ENCODE measurements around the gene SPATA25. TPM values are rescaled to one million over a fixed set of nuclear protein-coding genes. Genes with fewer than 3 reads are reported as not detected.

The SPATA25 gene
- total RNA-seq, 1 experiment from 2014 or later = 1.8 TPM

GRCh38 chr20:45918779-45919537, 31.5 kb upstream of the SPATA25 start:
- H3K27ac ChIP-seq (ENCODE audit: low read length) = no peak overlapping the region
- H3K27me3 ChIP-seq (ENCODE audit: control insufficient read depth, insufficient read depth, low read length) = no peaks in the 10 kb centered on the region
- no peaks in the 10 kb centered on the region for H3K36me3 ChIP-seq (ENCODE audit: control insufficient read depth, insufficient read depth, low read length)
- TF ChIP-seq POLR2AphosphoS5 (IDR thresholded peaks at IDR 0.05; ENCODE audit: low read depth, low read length) (no peak), SIN3A (IDR thresholded peaks at IDR 0.05; ENCODE audit: borderline replicate concordance, insufficient read depth, low read depth, low read length) (no peak), CTCF (IDR thresholded peaks at IDR 0.05) (no peak), TCF7L2 (IDR thresholded peaks at IDR 0.05; ENCODE audit: low read depth, low read length) (no peak), REST (IDR thresholded peaks at IDR 0.05; ENCODE audit: insufficient read depth in 1 of 2, low read depth in 2 of 2, low read length in 1 of 2) (no peak)
- in situ Hi-C loops (cut with HindIII; ENCODE audit: low pct_unique_long_range_greater_than_20kb, low sequenced_read_pairs) (no loop called here), intact Hi-C loops (cut with micrococcal nuclease; ENCODE audit: unreplicated experiment) (no loop called here)
- no peaks in the 10 kb centered on the region for H3K4me1 ChIP-seq (ENCODE audit: control insufficient read depth, insufficient read depth, low read length)
- BruUV-seq (replicated peaks) = no TSS peak
- H3K9me3 ChIP-seq (ENCODE audit: control insufficient read depth, insufficient read depth, low read depth, low read length) = no peaks in the 10 kb centered on the region
- H3K4me3 ChIP-seq (ENCODE audit: low read depth in 2 of 2, low read length in 2 of 2) = no peak overlapping the region
- DNase-seq (ENCODE audit: low read depth, low spot score) (no peak), ATAC-seq (no peak)
- POLR2A ChIA-PET = interaction anchor here (0.8 kb wide), 1 partner anchor 18 kb away, joined by 3 read pairs; no protein-coding TSS in a partner anchor
- CTCF ChIA-PET = no interaction called here

GRCh38 chr20:45918182-45918737, 30.8 kb upstream of the SPATA25 start:
- CTCF ChIA-PET = no interaction called here
- in situ Hi-C loops (cut with HindIII; ENCODE audit: low pct_unique_long_range_greater_than_20kb, low sequenced_read_pairs) = no loop called here
- H3K27ac ChIP-seq (ENCODE audit: low read length) = no peak overlapping the region
- intact Hi-C loops (cut with micrococcal nuclease; ENCODE audit: unreplicated experiment) = no loop called here
- H3K4me3 ChIP-seq (ENCODE audit: low read depth in 2 of 2, low read length in 2 of 2) = no peak overlapping the region
- no peaks in the 10 kb centered on the region for H3K4me1 ChIP-seq (ENCODE audit: control insufficient read depth, insufficient read depth, low read length)
- no peaks in the 10 kb centered on the region for H3K27me3 ChIP-seq (ENCODE audit: control insufficient read depth, insufficient read depth, low read length)
- no peaks in the 10 kb centered on the region for H3K9me3 ChIP-seq (ENCODE audit: control insufficient read depth, insufficient read depth, low read depth, low read length)
- TF ChIP-seq SIN3A (IDR thresholded peaks at IDR 0.05; ENCODE audit: borderline replicate concordance, insufficient read depth, low read depth, low read length) (no peak), TCF7L2 (IDR thresholded peaks at IDR 0.05; ENCODE audit: low read depth, low read length) (no peak), CTCF (IDR thresholded peaks at IDR 0.05) (no peak), REST (IDR thresholded peaks at IDR 0.05; ENCODE audit: insufficient read depth in 1 of 2, low read depth in 2 of 2, low read length in 1 of 2) (no peak), POLR2AphosphoS5 (IDR thresholded peaks at IDR 0.05; ENCODE audit: low read depth, low read length) (no peak)
- ATAC-seq = no peak
- no TSS peak for BruUV-seq (replicated peaks)
- no peak for DNase-seq (ENCODE audit: low read depth, low spot score)
- H3K36me3 ChIP-seq (ENCODE audit: control insufficient read depth, insufficient read depth, low read length) = no peaks in the 10 kb centered on the region
- POLR2A ChIA-PET = interaction anchor here (0.8 kb wide), 1 partner anchor 19 kb away, joined by 3 read pairs; no protein-coding TSS in a partner anchor
